GM23338 (cell line): ENCODE results near the gene SLC35G1. TPM values are rescaled to one million over a fixed set of nuclear protein-coding genes. Genes with fewer than 3 reads are reported as not detected.

ENCODE experiments used
- ATAC-seq: fragments of 200-7000 bp; cut with Tn5 transposase; 3 replicates; pipeline ENCODE4 v1.9.1; 2020
- DNase-seq: peaks from one replicate; pipeline ENCODE4 v3.0.0-alpha.2; 2015; ENCODE audit warnings: low spot score
- H2AFZ ChIP-seq: fragments of 200-600 bp; sonication (generic); 2 replicates; pipeline ENCODE4 v1.8.0; 2016; ENCODE audit warnings: antibody characterized with exemption, mild to moderate bottlenecking, moderate library complexity
- H3F3A ChIP-seq: fragments of 200-600 bp; sonication (generic); replicated peaks from 2 replicates; pipeline ENCODE4 v1.8.0; 2017; ENCODE audit warnings: antibody characterized with exemption, mixed run types, low read depth
- H3K27ac ChIP-seq: fragments of 200-600 bp; sonication (generic); 2 replicates; pipeline ENCODE4 v1.6.1; 2016; ENCODE audit warnings: low read depth
- H3K27me3 ChIP-seq: fragments of 200-600 bp; sonication (generic); 2 replicates; pipeline ENCODE4 v1.8.0; 2016; ENCODE audit warnings: mild to moderate bottlenecking, mixed run types, moderate library complexity; ENCODE audit not compliant: insufficient read depth
- H3K36me3 ChIP-seq: fragments of 200-600 bp; sonication (generic); 2 replicates; pipeline ENCODE4 v1.8.0; 2016; ENCODE audit warnings: mild to moderate bottlenecking; ENCODE audit not compliant: insufficient read depth
- H3K4me1 ChIP-seq: fragments of 200-600 bp; sonication (generic); 2 replicates; pipeline ENCODE4 v1.8.0; 2016; ENCODE audit warnings: mild to moderate bottlenecking, moderate library complexity; ENCODE audit not compliant: insufficient read depth
- H3K4me2 ChIP-seq: fragments of 200-600 bp; sonication (generic); 2 replicates; pipeline ENCODE4 v1.7.1; 2017; ENCODE audit warnings: mixed run types
- H3K4me3 ChIP-seq: fragments of 200-600 bp; sonication (generic); 2 replicates; pipeline ENCODE4 v1.6.1; 2016; ENCODE audit warnings: mixed run types
- H3K79me2 ChIP-seq: fragments of 200-600 bp; sonication (generic); replicated peaks from 2 replicates; pipeline ENCODE4 v1.8.0; 2017; ENCODE audit warnings: mild to moderate bottlenecking; ENCODE audit not compliant: insufficient read depth
- H3K9me2 ChIP-seq: fragments of 200-600 bp; sonication (generic); 2 replicates; pipeline ENCODE4 v1.8.0; 2017; ENCODE audit not compliant: insufficient read depth
- H4K20me1 ChIP-seq: fragments of 200-600 bp; sonication (generic); replicated peaks from 2 replicates; pipeline ENCODE4 v1.8.0; 2017; ENCODE audit warnings: mild to moderate bottlenecking; ENCODE audit not compliant: insufficient read depth
- H3K27ac Mint-ChIP-seq: 2 replicates; pipeline ENCODE4 v1.8.0; 2020; ENCODE audit warnings: inconsistent platforms, mild to moderate bottlenecking, moderate library complexity, mixed read lengths
- H3K27me3 Mint-ChIP-seq: 3 replicates; pipeline ENCODE4 v1.8.0; 2022; ENCODE audit warnings: low read depth, mild to moderate bottlenecking, moderate library complexity, mixed read lengths, inconsistent platforms; ENCODE audit not compliant: insufficient read depth, poor library complexity
- H3K36me3 Mint-ChIP-seq: 3 replicates; pipeline ENCODE4 v1.8.0; 2021; ENCODE audit warnings: low read depth, mild to moderate bottlenecking, inconsistent platforms, moderate library complexity, mixed read lengths
- H3K4me1 Mint-ChIP-seq: 3 replicates; pipeline ENCODE4 v1.8.0; 2020; ENCODE audit warnings: mild to moderate bottlenecking, inconsistent platforms, mixed read lengths
- H3K4me3 Mint-ChIP-seq: 3 replicates; pipeline ENCODE4 v1.8.0; 2021; ENCODE audit warnings: moderate library complexity, mild to moderate bottlenecking, inconsistent platforms, mixed read lengths
- H3K9me3 Mint-ChIP-seq: 3 replicates; pipeline ENCODE4 v1.8.0; 2020; ENCODE audit warnings: moderate library complexity, mild to moderate bottlenecking, inconsistent platforms, mixed read lengths
- CREB1 ChIP-seq: fragments of 250-450 bp; sonication (Bioruptor Pico); IDR thresholded peaks from 2 replicates; pipeline ENCODE4 v1.5.0; 2020; ENCODE audit warnings: low read depth, mild to moderate bottlenecking, moderate library complexity
- EZH2 ChIP-seq: fragments of 200-600 bp; sonication (generic); IDR thresholded peaks from one replicate; pipeline ENCODE4 v1.8.0; 2017; ENCODE audit warnings: antibody characterized with exemption, mild to moderate bottlenecking, low read depth; ENCODE audit not compliant: unreplicated experiment
- STAT1 ChIP-seq: IDR thresholded peaks from one replicate; pipeline ENCODE4 v1.6.1; 2016; ENCODE audit warnings: antibody characterized with exemption; ENCODE audit not compliant: unreplicated experiment
- ZNF331 ChIP-seq: fragments of 250-450 bp; sonication (Bioruptor Pico); IDR thresholded peaks from 2 replicates; pipeline ENCODE4 v1.5.0; 2020; ENCODE audit warnings: low read depth, mild to moderate bottlenecking, moderate library complexity
- polyA plus RNA-seq: library from polyadenylated mRNA; unstranded; fragments of >200 nt; fragmentation: Nextera tagmentation; extraction: Ambion mirVana; gene quantifications from 2 replicates; pipeline ENCODE4 v1.2.1, GENCODE V29; 2016
- total RNA-seq: library from RNA; depleted of rRNA; stranded (reverse); fragments of >200 nt; shearing (Covaris generic); gene quantifications from 2 replicates; pipeline ENCODE4 v1.2.3, GENCODE V29; 2014
- TF ChIP-seq, protein P1 (sequence below), 2 experiments: fragments of 200-600 bp in 1 of 2; sonication (generic) in 1 of 2; conservative IDR thresholded peaks; 2 replicates each; pipeline versions ENCODE4 v1.5.1 to v1.6.1; 2016 to 2017; ENCODE audit warnings: antibody characterized with exemption in 2 of 2, low read depth in 2 of 2, mild to moderate bottlenecking in 2 of 2, moderate library complexity in 1 of 2
- TF ChIP-seq, protein P2 (sequence below): IDR thresholded peaks from one replicate; pipeline ENCODE4 v1.6.1; 2018; ENCODE audit warnings: antibody characterized with exemption; ENCODE audit not compliant: unreplicated experiment
- TF ChIP-seq, protein P3 (sequence below): fragments of 250-450 bp; sonication (Bioruptor Pico); IDR thresholded peaks from 2 replicates; pipeline ENCODE4 v1.5.0; 2020; ENCODE audit warnings: mild to moderate bottlenecking, moderate library complexity
- TF ChIP-seq, protein P4 (sequence below): IDR thresholded peaks from 2 replicates; pipeline ENCODE4 v1.6.1; 2016; ENCODE audit warnings: antibody characterized with exemption

SLC35G1 gene
- total and polyA plus RNA-seq, 2 experiments from 2014 or later, result 3.9 to 4.1 TPM

DNA sequence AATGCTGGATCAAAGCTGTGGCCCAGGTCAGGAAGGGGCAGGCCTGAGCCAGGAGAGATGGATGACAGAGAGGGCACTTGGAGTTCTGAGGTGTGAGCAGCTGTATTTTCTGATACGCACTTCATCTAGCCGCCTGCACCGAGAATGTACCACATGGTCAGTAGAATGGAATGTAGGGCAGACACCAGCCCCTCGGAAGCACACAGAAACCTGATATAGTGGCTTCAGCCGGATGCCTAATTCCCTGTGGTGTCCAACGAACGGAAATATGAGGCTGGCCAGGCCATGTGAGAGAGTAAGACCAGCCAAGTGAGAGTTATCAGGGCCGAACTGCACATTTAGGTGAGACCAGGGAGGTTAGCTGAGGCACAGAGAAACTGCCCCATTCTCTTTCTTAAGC, 53.3 kb downstream of the SLC35G1 start (continued):
- TF ChIP-seq, protein P1, sequence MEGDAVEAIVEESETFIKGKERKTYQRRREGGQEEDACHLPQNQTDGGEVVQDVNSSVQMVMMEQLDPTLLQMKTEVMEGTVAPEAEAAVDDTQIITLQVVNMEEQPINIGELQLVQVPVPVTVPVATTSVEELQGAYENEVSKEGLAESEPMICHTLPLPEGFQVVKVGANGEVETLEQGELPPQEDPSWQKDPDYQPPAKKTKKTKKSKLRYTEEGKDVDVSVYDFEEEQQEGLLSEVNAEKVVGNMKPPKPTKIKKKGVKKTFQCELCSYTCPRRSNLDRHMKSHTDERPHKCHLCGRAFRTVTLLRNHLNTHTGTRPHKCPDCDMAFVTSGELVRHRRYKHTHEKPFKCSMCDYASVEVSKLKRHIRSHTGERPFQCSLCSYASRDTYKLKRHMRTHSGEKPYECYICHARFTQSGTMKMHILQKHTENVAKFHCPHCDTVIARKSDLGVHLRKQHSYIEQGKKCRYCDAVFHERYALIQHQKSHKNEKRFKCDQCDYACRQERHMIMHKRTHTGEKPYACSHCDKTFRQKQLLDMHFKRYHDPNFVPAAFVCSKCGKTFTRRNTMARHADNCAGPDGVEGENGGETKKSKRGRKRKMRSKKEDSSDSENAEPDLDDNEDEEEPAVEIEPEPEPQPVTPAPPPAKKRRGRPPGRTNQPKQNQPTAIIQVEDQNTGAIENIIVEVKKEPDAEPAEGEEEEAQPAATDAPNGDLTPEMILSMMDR (conservative IDR thresholded peaks at IDR 0.05; ENCODE audit: low read depth in 2 of 2), result no peak
- TF ChIP-seq STAT1, result no peak

DNA sequence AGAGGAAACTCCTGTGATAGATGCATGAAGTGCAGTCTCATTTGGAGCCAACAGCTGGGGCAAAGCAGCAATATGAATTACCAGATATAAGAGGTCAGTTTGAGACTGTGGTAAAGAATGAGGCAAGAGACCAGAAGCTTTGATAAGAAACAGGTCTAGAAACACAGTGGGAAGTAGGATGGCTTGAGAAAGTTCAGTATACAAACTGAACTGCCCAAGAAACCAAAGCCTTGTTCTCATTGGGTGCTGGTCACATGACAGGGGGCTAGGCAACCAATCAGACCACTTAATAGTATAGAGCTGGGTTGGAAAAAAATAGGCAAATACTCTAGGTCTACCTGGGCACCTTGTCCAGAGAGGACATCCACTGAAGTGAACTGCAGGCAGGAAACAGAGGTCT, 53.7 kb downstream of the SLC35G1 start:
- Mint-ChIP-seq H3K36me3 (no peaks in the 10 kb centered on the region), H3K4me1 (no peaks in the 10 kb centered on the region), H3K27me3 (no peaks in the 10 kb centered on the region), H3K9me3 (no peaks in the 10 kb centered on the region), H3K4me3 (no peak overlapping the region), H3K27ac (no peak overlapping the region)
- Histone ChIP-seq H4K20me1 (no peaks in the 10 kb centered on the region), H3K36me3 (no peaks in the 10 kb centered on the region), H3F3A (no peaks in the 10 kb centered on the region), H3K4me3 (no peak overlapping the region), H2AFZ (peak overlapping the region; percentile 40; the same call in 1 of the 2 replicates), H3K79me2 (no peaks in the 10 kb centered on the region), H3K4me2 (no peak overlapping the region), H3K27ac (no peak overlapping the region), H3K4me1 (no peaks in the 10 kb centered on the region), H3K27me3 (no peaks in the 10 kb centered on the region), H3K9me2 (no peaks in the 10 kb centered on the region)
- ATAC-seq (no peak), DNase-seq (no peak)
- TF ChIP-seq ZNF331 (CRISPR knock-in tag) (no peak), EZH2 (no peak), CREB1 (CRISPR knock-in tag) (no peak)
- TF ChIP-seq, protein P2, sequence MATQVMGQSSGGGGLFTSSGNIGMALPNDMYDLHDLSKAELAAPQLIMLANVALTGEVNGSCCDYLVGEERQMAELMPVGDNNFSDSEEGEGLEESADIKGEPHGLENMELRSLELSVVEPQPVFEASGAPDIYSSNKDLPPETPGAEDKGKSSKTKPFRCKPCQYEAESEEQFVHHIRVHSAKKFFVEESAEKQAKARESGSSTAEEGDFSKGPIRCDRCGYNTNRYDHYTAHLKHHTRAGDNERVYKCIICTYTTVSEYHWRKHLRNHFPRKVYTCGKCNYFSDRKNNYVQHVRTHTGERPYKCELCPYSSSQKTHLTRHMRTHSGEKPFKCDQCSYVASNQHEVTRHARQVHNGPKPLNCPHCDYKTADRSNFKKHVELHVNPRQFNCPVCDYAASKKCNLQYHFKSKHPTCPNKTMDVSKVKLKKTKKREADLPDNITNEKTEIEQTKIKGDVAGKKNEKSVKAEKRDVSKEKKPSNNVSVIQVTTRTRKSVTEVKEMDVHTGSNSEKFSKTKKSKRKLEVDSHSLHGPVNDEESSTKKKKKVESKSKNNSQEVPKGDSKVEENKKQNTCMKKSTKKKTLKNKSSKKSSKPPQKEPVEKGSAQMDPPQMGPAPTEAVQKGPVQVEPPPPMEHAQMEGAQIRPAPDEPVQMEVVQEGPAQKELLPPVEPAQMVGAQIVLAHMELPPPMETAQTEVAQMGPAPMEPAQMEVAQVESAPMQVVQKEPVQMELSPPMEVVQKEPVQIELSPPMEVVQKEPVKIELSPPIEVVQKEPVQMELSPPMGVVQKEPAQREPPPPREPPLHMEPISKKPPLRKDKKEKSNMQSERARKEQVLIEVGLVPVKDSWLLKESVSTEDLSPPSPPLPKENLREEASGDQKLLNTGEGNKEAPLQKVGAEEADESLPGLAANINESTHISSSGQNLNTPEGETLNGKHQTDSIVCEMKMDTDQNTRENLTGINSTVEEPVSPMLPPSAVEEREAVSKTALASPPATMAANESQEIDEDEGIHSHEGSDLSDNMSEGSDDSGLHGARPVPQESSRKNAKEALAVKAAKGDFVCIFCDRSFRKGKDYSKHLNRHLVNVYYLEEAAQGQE, result no peak

DNA sequence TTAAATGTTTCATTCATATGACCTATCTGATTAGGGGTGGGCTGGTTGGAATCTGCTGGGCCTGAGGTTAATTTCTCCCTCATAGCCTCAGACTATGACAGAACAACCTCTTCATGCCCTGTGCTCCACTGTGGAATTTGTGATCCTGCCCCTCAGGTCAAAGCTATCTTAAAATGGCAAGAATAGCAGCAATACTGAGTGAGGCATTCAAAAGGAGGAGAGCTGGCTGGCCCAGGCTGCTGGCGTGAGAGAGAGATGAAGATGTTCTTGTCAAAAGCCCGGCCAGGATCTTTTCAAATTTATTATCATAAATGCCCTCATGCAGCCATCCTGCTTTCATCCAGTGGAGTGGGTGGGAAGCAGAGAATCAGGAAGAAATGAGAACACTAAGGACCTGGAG, 58.1 kb downstream of the SLC35G1 start:
- no peak for DNase-seq
- Histone ChIP-seq H3K27ac (no peak overlapping the region), H3K27me3 (no peaks in the 10 kb centered on the region), H3F3A (no peaks in the 10 kb centered on the region), H3K36me3 (no peaks in the 10 kb centered on the region), H3K4me3 (no peak overlapping the region), H3K79me2 (no peaks in the 10 kb centered on the region), H2AFZ (no peak overlapping the region), H3K4me2 (no peak overlapping the region), H3K9me2 (no peaks in the 10 kb centered on the region), H3K4me1 (no peaks in the 10 kb centered on the region), H4K20me1 (no peaks in the 10 kb centered on the region)
- no peaks in the 10 kb centered on the region for H3K4me1 Mint-ChIP-seq
- no peak for ATAC-seq
- H3K4me3 Mint-ChIP-seq, result no peak overlapping the region
- no peaks in the 10 kb centered on the region for H3K9me3 Mint-ChIP-seq
- no peaks in the 10 kb centered on the region for H3K36me3 Mint-ChIP-seq
- H3K27me3 Mint-ChIP-seq, result no peaks in the 10 kb centered on the region
- no peak overlapping the region for H3K27ac Mint-ChIP-seq
- TF ChIP-seq, protein P3, sequence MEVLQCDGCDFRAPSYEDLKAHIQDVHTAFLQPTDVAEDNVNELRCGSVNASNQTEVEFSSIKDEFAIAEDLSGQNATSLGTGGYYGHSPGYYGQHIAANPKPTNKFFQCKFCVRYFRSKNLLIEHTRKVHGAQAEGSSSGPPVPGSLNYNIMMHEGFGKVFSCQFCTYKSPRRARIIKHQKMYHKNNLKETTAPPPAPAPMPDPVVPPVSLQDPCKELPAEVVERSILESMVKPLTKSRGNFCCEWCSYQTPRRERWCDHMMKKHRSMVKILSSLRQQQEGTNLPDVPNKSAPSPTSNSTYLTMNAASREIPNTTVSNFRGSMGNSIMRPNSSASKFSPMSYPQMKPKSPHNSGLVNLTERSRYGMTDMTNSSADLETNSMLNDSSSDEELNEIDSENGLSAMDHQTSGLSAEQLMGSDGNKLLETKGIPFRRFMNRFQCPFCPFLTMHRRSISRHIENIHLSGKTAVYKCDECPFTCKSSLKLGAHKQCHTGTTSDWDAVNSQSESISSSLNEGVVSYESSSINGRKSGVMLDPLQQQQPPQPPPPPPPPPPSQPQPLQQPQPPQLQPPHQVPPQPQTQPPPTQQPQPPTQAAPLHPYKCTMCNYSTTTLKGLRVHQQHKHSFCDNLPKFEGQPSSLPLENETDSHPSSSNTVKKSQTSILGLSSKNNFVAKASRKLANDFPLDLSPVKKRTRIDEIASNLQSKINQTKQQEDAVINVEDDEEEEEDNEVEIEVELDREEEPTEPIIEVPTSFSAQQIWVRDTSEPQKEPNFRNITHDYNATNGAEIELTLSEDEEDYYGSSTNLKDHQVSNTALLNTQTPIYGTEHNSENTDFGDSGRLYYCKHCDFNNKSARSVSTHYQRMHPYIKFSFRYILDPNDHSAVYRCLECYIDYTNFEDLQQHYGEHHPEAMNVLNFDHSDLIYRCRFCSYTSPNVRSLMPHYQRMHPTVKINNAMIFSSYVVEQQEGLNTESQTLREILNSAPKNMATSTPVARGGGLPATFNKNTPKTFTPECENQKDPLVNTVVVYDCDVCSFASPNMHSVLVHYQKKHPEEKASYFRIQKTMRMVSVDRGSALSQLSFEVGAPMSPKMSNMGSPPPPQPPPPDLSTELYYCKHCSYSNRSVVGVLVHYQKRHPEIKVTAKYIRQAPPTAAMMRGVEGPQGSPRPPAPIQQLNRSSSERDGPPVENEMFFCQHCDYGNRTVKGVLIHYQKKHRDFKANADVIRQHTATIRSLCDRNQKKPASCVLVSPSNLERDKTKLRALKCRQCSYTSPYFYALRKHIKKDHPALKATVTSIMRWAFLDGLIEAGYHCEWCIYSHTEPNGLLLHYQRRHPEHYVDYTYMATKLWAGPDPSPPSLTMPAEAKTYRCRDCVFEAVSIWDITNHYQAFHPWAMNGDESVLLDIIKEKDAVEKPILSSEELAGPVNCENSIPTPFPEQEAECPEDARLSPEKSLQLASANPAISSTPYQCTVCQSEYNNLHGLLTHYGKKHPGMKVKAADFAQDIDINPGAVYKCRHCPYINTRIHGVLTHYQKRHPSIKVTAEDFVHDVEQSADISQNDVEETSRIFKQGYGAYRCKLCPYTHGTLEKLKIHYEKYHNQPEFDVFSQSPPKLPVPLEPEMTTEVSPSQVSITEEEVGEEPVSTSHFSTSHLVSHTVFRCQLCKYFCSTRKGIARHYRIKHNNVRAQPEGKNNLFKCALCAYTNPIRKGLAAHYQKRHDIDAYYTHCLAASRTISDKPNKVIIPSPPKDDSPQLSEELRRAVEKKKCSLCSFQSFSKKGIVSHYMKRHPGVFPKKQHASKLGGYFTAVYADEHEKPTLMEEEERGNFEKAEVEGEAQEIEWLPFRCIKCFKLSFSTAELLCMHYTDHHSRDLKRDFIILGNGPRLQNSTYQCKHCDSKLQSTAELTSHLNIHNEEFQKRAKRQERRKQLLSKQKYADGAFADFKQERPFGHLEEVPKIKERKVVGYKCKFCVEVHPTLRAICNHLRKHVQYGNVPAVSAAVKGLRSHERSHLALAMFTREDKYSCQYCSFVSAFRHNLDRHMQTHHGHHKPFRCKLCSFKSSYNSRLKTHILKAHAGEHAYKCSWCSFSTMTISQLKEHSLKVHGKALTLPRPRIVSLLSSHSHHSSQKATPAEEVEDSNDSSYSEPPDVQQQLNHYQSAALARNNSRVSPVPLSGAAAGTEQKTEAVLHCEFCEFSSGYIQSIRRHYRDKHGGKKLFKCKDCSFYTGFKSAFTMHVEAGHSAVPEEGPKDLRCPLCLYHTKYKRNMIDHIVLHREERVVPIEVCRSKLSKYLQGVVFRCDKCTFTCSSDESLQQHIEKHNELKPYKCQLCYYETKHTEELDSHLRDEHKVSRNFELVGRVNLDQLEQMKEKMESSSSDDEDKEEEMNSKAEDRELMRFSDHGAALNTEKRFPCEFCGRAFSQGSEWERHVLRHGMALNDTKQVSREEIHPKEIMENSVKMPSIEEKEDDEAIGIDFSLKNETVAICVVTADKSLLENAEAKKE (CRISPR knock-in tag), result no peak
- TF ChIP-seq, protein P4, sequence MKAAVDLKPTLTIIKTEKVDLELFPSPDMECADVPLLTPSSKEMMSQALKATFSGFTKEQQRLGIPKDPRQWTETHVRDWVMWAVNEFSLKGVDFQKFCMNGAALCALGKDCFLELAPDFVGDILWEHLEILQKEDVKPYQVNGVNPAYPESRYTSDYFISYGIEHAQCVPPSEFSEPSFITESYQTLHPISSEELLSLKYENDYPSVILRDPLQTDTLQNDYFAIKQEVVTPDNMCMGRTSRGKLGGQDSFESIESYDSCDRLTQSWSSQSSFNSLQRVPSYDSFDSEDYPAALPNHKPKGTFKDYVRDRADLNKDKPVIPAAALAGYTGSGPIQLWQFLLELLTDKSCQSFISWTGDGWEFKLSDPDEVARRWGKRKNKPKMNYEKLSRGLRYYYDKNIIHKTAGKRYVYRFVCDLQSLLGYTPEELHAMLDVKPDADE, result no peak
